GM12864 (cell line): ENCODE data around the gene KCNK10.

ENCODE experiments used
- DNase-seq: peaks from one replicate; pipeline ENCODE4 v3.0.0-alpha.2; 2011; ENCODE audit warnings: low read depth
- H3K4me3 ChIP-seq: 2 replicates; pipeline ENCODE4 v1.5.1; 2011; ENCODE audit warnings: mild to moderate bottlenecking, low read depth, low read length, control low read depth
- TF ChIP-seq, protein P1 (sequence below): IDR thresholded peaks from 2 replicates; pipeline ENCODE4 v1.5.1; 2011; ENCODE audit warnings: low read depth, mild to moderate bottlenecking, moderate library complexity, low read length, control low read depth, inconsistent platforms; ENCODE audit errors: missing control alignments

KCNK10 gene

DNA sequence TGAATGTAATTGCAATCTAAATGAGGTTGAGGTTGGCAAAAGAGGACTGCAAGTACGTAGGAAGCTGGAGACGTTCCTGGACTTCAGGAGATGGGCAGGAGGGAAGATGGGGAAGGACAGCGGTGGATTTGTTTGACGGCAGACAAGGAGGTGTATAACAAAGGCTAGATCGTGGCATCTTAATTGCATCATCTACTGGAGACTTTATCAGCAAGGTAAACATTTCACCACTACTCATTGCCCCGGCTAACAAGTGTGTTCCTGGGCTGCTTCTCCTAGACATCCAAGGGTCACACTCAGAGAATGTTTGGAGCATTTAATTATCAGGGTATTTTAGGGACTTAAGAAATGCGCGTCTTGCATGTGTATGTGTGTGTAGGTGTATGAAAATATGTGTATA, 128.5 kb downstream of the KCNK10 start:
- no peak for DNase-seq
- no peak overlapping the region for H3K4me3 ChIP-seq
- TF ChIP-seq, protein P1, sequence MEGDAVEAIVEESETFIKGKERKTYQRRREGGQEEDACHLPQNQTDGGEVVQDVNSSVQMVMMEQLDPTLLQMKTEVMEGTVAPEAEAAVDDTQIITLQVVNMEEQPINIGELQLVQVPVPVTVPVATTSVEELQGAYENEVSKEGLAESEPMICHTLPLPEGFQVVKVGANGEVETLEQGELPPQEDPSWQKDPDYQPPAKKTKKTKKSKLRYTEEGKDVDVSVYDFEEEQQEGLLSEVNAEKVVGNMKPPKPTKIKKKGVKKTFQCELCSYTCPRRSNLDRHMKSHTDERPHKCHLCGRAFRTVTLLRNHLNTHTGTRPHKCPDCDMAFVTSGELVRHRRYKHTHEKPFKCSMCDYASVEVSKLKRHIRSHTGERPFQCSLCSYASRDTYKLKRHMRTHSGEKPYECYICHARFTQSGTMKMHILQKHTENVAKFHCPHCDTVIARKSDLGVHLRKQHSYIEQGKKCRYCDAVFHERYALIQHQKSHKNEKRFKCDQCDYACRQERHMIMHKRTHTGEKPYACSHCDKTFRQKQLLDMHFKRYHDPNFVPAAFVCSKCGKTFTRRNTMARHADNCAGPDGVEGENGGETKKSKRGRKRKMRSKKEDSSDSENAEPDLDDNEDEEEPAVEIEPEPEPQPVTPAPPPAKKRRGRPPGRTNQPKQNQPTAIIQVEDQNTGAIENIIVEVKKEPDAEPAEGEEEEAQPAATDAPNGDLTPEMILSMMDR, result no peak

DNA sequence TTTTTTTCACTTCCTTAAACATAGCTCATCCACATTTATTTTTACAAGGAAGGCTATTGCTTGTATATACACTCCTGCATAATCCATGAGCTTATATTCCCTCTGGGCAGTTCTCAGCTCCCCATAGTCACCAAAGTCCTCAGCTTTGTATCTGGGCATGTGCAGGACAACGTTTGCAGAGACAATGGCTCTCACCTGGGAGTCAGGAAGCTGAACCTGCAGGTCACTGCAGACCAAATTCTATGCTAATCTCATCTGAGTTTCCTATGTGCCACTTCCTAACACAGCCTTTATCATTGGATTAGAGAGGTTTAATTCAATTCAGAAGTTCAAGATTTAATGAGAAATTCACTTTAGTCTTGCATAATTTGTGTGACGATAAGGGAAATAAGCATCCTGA, 131.5 kb downstream of the KCNK10 start:
- no peak overlapping the region for H3K4me3 ChIP-seq
- TF ChIP-seq, protein P1, result no peak
- DNase-seq, result no peak

DNA sequence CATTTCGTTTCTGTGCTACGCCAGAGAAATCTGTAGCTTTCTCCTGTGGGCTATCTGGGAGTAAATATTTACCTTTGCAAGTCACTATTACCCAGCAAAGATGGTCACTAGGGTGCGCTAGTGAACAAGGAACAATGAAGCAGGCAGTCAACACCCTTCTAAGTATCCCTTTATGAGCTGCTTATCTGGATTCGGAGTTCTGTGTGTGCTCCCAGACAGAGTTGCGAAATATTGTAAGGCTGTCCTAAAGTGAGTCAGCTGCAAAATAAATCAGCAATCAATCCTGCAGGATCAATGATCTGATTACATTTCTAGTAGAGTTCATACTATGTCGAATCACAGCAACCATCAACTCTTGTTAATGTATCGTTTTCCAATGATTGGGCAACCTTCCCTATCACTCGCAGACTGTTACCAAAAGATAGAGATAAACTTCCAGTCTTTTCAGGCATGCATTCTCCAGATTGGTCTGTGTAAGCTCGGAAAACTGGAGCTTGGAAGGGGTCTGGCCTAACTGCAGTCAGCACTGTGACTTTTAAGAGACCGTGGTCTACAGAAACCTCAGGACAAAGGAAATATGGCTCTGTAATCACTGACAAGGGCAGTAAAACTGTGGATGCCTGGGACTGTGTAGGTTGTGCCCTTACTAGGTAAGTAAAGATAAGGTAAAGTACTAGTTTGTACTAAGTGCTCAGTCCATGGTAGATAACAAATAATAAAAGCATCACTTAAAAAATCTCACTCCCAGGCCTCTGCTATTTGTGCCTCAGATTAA, 133.5 kb downstream of the KCNK10 start:
- no peak overlapping the region for H3K4me3 ChIP-seq
- peak; percentile 65 for DNase-seq
- TF ChIP-seq, protein P1, result peak; percentile 75

DNA sequence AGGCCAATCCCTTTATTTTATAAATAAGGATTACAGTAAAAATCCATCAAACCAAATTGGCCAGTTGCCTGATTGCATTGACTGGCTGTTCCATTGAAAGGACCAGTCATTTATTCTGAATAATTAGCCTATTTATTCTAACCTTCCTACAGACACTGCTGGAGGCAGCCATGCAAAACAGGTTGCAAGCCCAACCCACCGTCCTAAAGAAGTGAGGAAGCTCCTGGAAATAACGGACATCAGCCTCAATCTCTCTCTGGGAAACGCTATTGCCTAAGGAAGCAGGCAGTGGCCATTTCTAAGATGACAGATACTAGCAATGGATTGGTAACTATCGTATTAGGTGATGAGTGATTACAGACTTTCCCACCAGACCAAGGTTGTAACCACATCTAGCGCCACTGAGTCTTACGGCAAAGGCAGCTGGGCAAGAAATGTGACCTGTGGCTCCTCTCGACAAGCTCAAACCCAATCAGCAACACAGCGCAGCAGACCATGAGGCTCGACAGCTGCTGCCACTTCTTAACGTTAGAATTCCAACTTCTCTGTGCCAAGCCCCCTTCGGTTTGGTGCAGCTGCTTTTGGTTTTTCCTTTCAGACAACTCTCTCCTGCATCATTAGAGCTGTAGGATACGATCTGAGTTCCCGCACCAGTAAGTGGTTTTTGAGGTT, 134.2 kb downstream of the KCNK10 start:
- DNase-seq, result no peak
- TF ChIP-seq, protein P1, result no peak
- H3K4me3 ChIP-seq, result 0 out of 2 replicates have a peak overlapping the region, but pooled peaks have one; percentile 3

DNA sequence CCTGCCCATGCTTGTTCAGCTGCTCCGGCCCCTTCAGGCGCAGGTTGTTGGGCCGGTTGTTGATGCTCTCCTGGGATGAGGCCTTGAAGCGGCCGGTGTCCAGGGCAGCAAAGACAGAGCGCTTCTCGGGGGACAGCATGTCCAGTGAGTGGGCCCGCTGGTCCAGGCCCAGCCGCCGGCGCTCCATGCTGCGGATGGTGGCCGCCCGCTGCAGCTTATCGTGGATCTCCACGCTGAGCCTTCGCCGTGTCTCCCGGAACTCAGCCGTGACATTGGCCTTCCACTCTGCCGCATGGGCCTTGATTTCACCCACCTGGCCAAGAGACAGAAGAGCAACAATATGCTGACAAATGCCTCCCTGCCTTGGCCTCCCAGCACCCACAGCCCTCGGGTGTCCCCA, 137.2 kb downstream of the KCNK10 start:
- H3K4me3 ChIP-seq, result no peak overlapping the region

DNA sequence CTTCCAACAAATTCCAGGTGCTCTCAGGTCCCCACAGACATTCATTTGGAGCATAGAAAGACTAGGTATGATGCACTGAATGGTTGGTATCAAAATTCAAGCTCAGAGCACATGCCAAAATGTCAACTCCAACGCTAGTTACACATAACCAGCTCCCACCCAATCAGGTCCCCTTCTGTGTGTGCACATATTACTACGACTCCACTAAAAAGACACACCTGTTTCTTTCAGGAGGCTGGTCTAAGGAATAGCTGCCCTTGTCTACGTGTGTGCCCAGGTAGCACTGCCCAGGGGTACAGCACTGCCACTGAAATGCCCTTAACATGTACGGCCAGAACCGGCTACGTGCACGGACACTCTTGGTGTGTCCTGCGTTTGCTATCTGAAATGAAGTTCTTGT, 138.1 kb downstream of the KCNK10 start:
- DNase-seq, result no peak
- H3K4me3 ChIP-seq, result no peak overlapping the region
- TF ChIP-seq, protein P1, result no peak

More for the DNA sequence above, 137.2 kb downstream of the KCNK10 start:
- no peak for DNase-seq
- TF ChIP-seq, protein P1, result no peak
